Left kidney (tissue), 2 donors: ENCODE results near the gene DRC7. TPM values are rescaled to one million over a fixed set of nuclear protein-coding genes. Genes with fewer than 3 reads are reported as not detected.
"Not testable (repeated sequence)": the region's sequence is repeated elsewhere in the genome, so short reads cannot be mapped to it uniquely, and the experiment has no call there.

Experiments
- DNase-seq: peaks from one replicate; pipeline ENCODE4 v3.0.0-alpha.2; 2013
- polyA plus RNA-seq: library from polyadenylated mRNA; unstranded; fragments of 120-200 nt; gene quantifications from one replicate; pipeline ENCODE4 v1.2.1, GENCODE V29; 2013; ENCODE audit not compliant: insufficient read length

DRC7 gene
- polyA plus RNA-seq, 1 donor: 3.4 TPM

DNA sequence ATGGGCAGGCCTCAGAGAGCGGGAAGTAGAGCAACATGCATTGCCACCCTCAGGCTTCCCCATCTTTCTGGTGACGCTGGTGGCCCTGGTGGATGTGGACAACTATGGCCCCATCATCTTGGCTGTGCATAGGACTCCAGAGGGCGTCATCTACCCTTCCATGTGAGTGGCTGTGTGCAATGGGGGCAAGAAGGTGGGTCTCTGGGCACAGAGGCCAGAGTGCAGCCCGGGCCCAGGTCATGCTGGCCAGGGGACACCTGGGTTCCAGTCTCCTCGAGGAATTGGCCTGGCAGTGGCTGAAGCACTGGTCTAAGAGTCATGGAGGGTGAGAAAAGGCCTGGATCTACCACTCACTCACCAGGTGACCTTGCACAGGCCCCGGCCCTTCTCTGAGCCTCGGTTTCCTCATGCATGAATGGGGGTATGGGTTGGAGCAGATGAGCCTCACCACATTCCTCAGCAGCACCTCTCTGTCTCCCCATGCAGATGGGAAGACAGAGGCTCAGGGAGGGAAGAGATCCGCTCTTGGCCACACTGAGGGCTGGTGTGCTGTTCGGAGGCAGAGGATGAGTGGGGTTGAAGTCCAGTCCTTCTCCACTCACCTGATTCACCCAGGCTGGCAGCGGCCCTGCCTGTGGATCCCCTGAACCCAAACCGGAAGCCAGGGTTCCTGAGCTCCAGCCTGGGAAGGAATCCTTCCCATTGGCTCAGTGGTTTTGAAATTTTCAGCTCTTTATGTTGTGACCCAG, 33.7 kb upstream of the DRC7 start:
- DNase-seq: no peak

DNA sequence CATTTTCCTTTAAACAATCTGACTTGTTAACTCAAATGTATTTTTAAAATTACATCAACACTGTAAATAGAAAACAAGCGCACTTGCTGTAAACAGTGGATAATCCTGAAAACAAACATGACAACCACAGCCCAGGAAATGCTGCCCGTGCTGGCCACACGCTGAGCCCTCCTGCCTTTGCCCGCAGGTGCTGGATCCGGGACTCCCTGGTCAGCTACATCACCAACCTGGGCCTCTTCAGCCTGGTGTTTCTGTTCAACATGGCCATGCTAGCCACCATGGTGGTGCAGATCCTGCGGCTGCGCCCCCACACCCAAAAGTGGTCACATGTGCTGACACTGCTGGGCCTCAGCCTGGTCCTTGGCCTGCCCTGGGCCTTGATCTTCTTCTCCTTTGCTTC, 33.1 kb upstream of the DRC7 start:
- no peak for DNase-seq

DNA sequence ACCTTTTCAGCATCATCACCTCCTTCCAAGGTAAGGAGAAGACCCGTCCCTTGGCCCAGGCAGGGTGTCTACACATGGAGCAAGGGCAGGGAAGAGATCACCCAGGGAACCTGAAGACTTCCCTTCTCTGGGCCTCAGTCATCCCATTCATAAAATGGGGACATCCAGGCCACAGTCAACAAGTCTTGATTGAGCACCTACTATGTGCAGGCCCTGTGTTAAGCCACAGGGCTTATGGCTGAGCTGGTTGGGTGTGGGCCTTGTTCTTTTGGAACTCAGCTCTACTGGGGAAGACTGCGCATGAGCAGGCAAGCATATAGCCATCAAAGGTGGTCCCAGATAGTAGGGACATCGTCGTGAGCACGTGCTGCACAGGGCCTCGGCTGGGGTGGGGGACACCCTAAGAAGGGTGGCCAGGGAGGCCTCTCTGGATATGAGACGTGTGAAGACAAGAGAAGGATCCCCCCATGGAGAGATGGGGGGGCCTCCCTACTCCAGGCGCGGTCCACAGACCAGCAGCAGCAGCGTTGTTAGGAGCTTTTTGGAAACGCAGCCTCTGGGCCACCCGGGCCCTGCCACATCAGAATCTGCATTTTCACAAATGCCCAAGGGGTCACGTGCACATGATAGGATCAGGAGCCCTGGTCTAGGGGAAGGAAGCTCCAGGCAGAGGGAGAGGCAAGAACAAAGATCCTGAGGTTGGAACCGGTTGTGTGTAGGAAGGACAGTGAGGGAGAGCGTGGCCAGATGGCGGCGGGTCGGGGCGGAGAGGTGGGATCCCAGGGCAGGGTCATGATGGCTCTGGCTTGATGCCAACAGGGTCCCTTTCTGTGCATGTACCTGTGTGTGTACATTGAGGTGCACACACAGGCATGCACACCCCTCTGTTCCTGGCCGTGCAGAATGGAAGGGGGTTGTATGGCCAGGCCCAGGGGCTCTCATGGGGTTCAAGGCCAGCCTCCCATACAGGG, 32.4 kb upstream of the DRC7 start:
- no peak for DNase-seq

DNA sequence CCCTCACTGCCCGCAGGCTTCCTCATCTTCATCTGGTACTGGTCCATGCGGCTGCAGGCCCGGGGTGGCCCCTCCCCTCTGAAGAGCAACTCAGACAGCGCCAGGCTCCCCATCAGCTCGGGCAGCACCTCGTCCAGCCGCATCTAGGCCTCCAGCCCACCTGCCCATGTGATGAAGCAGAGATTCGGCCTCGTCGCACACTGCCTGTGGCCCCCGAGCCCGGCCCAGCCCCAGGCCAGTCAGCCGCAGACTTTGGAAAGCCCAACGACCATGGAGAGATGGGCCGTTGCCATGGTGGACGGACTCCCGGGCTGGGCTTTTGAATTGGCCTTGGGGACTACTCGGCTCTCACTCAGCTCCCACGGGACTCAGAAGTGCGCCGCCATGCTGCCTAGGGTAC, 31.2 kb upstream of the DRC7 start:
- no peak for DNase-seq

DNA sequence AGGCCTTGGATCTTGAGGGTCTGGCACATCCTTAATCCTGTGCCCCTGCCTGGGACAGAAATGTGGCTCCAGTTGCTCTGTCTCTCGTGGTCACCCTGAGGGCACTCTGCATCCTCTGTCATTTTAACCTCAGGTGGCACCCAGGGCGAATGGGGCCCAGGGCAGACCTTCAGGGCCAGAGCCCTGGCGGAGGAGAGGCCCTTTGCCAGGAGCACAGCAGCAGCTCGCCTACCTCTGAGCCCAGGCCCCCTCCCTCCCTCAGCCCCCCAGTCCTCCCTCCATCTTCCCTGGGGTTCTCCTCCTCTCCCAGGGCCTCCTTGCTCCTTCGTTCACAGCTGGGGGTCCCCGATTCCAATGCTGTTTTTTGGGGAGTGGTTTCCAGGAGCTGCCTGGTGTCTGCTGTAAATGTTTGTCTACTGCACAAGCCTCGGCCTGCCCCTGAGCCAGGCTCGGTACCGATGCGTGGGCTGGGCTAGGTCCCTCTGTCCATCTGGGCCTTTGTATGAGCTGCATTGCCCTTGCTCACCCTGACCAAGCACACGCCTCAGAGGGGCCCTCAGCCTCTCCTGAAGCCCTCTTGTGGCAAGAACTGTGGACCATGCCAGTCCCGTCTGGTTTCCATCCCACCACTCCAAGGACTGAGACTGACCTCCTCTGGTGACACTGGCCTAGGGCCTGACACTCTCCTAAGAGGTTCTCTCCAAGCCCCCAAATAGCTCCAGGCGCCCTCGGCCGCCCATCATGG, 30.5 kb upstream of the DRC7 start:
- DNase-seq: no peak

DNA sequence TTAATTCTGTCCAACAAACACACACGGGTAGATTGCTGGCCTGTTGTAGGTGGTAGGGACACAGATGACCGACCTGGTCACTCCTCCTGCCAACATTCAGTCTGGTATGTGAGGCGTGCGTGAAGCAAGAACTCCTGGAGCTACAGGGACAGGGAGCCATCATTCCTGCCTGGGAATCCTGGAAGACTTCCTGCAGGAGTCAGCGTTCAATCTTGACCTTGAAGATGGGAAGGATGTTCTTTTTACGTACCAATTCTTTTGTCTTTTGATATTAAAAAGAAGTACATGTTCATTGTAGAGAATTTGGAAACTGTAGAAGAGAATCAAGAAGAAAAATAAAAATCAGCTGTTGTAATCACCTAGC, 30.0 kb upstream of the DRC7 start:
- no peak for DNase-seq

DNA sequence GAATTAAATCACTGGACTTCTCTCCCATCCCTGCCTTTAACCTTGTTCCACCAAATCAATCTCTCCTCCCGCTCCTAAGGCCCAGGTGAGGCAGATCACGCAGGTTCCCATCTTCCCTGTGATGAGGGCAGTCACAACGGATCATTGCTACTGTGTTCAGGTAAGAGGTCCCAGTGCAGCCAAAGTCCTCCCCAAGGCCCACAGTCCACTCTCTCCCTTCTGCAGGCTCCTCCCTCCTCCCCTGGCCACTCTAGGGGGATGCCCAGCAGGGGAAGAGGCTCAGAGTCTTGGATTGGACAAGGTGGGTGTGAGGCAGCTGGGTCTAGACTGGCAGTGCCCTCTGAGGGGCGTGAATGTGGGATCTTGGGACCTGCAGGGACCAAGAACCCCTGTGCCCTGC, 29.1 kb upstream of the DRC7 start:
- no peak for DNase-seq

DNA sequence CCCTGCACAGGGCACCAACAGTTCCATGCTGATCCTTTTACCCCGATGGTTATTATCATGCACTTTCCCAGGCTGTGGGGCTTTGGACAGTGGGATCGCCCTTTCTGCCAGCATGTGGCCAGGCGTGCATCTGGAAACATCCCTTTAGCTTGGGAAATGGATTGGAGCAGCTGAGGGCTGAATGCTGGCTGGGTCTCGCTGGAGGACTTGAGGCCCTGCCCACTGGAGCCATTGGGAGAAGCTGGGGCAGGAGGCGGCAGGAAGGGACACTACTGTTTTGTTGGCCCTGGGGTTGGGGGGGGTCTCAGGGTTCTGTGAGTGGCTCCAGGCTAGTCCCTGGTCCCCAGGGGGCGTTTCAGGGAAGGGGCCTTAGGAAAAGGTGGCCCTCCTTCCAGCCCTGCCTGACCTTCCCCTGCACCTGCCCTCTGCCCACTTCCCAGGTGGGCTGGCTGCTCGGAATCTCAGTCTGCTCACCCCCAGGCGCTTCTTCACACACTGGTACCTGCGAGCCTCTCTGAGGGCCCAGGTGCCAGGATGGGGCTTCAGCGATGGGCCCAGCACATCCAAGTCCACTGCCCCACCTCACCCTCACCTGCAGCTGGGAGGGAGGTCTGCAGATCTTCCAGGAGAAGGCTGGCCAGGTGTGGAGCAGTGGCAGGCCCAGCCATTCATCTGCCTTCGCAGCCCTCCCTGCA, 28.1 kb upstream of the DRC7 start:
- no peak for DNase-seq

DNA sequence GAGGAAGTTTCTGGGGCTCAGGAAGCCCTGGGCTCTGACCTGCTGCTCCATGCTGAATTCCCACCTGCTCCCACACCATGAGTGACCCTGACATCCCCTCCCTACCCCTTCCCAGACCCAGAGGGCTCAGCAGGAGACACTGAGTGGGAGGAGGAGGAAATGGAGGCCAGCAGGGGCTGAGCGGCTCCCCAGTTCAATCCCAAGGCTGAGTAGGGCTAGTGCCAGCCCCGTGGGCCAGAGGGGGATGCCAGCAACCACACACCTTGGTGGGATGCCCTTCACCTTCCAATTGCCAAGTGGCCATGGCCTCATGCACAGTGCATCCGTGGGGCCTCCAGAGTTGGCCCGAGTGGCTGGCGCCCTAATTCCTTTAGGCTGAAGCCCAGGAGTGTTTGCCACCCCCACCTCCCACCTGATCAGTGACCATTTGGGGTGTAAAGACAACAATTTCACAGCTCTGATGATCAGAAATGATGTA, 27.5 kb upstream of the DRC7 start:
- no peak for DNase-seq

DNA sequence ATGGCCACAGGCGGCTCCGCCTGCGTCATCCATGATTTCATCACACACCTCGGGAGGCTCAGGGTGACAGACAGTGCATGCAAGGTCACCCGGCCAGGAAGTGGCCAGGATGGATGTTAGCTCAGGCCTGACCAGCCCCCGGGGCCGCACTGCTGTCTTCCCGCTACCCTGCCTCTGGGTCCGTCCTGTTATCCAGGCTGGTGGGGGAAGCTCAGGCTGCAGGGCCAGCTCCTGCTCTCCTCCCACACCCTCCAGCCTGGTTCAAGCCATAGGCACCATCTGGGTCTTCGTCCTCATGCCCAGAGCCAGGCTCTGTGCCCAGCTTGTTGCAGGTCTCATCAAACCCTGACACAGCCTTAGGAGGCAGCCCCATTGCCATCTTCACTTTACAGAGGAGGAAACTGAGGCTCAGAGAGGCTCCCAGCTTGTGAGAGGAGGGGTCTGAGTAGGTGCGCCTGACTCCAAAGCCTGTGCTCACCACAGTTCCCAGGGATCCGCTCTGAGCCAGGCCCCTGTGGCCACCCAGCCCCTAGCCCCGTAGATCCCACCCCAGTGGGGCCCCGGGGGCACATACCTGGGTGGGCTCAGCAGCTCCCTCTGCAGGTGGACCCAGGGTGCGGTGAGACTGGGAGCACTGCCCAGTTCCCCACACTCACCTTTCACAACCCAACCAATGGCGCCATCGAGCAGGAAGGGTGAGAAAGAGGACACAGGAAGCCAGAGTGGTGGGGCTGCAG, 26.9 kb upstream of the DRC7 start:
- no peak for DNase-seq

DNA sequence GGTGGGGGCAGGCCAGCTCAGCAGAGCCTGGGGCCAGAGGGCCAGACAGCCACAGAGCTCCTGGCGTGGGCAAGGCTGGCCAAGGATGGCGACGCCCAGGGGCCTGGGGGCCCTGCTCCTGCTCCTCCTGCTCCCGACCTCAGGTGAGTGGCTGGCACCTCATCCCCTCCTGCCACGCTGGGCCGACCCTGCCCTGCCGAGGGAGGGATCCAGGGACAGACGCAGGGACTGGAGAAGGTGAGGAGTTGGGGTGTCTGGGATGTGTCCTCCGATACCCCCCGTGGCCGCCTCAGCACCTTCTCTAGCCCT, 26.4 kb upstream of the DRC7 start, which contains the start of gene ADGRG3:
TSS of gene ADGRG3 (plus strand) at position 44 of the 309 bp plus-strand sequence. CDS start at position 86, 42 bp downstream.
- no peak for DNase-seq

DNA sequence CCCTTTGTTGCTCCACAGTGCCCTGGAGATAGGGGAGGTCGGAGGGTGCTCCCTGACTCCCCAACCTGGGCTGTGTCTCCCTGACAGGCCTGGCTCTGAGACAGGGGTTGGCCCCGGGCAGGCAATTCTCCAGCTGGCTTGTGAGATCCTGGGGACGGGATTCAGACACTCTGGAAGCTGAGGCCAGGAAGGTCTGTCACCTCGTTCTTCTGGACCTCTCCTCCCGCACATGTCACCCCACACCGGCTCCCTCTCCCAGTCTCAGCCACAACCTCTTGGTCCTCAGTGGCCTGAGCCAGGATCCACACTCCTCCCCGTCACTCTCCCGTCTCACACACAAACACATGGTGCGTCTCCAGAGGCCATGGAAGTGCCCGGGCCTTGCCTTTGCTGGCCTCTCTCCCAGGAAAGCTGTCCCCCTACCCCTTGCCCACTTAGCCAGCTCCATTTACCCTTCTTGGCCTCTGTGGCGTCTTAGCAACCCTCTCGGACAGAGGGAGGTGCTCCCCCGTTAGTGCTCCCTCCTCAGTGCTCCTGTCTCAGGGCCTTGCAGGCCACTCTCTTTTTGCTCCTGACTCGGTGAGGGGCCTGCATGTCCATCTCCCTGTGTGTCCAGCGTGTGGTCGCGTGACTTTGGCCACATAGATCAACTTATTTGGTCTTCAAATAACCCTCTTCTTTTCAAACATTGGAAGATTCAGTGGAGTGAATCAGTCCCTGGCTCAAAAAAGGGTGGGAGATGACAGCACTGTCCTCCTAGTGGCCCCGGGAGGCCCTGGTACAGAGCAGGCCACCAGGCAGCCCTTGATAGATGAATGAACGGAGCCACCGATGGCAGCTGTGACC, 25.8 kb upstream of the DRC7 start:
- DNase-seq: no peak

DNA sequence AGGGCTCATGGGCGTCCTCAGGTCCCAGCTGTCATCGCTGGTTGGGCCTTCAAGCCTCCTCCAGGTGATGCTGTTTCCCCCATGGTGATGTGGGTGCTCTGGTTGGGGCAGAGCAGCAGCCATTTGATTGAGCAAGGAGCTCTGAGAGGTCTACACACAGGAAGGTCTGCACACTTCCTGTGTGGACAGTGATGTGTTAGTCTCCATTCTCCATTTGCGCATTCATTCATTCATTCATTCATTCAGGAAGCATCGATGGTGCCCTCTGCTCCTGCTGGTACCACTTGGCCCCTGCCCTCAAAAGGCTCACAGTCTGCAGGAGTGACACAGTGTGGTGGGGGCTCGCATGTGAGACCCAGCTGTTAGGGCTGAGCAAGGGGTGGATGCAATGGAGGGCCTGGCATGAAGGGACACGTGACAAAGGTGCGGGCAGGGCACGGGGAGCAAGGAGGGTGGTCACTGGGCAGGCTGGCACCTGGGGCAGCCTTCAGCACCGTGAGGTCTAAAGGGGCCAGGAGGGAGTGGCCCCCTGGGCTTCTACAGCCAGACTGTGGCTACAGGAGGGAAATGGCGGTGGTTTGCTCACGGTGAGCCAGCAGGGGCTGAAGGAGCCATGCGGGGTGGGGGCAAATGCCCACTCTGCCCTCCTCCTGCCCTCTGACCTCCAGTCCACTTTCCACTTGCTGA, 25.0 kb upstream of the DRC7 start:
- DNase-seq: no peak

DNA sequence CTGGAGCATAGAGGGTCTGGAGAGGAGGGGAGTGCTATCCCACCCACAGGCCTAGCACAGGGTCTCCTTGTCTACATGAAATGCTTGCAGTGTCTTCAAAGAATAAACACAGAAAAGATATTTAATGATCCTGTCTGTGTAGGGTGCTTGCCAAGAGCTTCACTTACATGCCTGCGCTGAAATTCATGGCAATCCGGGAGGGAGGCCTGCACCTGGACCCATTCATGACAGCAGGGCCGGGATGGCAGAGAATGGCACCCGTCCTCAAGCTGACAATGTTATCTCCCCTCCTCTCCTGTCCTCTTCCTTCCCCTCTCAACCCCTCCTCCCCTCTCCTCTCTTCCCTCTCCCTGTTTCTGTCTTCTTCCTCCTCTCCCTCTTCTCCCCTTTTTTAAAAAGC, 24.4 kb upstream of the DRC7 start:
- DNase-seq: no peak

DNA sequence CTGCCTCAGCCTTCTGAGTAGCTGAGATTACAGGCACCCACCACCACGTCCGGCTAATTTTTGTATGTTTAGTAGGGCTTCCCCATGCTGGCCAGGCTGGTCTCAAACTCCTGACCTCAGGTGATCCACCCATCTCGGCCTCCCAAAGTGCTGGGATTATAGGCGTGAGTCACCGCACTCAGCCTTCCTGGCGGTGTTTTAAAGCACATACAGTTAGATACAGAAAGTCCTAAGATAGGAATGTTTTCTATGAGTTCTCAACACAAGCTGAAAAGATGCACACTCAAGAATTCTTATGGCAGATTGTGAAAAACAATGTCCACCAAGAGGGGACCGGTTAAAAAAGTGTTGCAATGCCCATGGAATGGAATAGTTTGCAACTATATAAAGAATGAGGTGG, 23.2 kb upstream of the DRC7 start:
- DNase-seq: not testable (repeated sequence)

DNA sequence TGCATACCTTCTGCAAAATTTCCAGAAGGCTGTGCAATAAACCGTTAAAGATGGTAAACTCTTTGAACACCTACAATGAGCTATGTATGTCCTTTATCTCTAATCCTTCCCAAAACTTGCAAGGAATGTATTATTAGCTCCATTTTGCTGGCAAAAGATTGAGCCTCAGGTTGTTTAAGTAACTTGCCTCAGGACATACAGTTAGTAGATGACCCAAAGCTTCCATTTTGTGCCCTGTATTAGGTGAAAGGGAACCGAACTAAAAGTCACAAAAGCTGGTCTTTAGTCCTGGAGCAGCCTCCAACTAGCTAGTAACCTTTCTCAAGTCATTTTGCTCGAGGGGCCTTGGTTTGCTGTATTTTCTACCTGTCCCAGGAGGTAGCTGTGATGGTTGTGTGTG, 22.2 kb upstream of the DRC7 start:
- no peak for DNase-seq

DNA sequence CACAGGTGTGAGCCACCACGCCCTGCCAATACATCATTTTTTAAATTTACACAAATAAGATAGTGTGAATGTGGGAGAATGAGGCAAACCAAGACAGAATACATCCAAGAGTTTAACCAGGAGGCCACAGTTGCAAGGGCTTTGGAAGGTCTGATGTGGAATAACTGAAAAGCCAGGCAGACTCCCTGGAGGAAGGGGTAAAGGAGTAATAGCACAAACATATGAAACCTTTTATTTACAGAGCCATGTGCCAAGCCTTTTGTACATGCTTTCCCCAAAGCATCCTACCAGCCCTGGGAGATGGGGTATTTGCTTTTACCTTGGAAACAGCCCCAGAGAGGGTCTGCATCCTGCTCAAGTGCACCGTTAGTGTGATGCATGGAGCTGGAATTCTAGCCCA, 21.8 kb upstream of the DRC7 start:
- no peak for DNase-seq

DNA sequence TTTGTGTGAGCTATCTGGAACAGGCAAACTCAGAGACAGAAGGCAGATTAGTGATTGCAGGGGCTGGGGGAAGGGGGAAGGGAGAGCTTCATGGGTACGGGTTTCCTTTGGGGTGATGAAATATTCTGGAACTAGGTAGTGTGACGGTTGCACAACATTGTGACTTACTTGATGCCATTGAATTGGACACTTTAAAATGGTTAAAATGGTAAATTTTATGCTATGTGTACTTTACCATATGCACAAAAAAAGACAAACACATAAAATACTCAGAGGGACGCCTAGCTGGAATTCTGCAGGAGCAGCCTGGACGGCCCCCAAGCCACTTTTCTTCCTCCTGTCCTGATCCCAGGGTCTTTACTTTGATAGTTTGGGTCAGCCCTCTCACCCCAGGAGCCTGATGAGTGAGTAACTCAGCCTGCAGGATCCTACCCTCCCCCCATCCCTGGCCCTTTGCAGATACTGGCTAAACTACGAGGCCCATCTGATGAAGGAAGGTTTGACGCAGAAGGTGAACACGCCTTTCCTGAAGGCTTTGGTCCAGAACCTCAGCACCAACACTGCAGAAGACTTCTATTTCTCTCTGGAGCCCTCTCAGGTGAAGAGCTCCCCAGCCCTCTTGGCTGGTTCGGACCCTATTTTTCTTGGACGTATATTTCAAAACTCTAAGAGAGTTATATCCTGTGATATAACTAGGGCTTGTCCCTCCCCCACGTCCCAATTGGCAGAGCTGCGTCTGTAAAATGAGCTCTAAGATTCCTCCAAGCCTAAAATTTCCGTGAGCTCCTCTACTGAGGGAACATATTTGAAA, 18.7 kb upstream of the DRC7 start:
- no peak for DNase-seq

DNA sequence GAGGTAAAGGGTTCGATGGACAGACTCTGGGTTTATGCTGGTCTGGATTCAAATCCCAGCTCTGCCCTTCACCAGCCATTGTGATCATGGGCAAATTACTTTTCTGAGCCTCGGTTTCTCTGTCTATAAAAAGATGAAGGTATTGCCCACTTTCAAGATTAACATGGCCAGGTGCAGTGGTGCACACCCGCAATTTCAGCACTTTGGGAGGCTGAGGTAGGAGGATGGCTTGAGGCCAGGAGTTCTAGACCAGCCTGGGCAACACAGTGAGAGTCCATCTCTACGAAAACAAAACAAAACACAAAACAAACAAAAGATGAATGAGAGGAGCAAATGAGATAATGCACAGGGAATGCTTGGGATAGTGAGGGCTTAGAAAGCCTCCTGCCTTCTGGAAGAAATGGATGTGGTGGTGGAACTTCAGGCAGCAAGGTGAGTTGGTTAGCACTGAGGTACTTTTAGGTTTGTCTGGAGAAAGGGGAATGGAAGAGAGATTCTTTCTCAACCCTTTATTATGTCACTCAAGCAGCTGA, 18.0 kb upstream of the DRC7 start:
- no peak for DNase-seq
